ENCODE results near the gene AQP12B. TPM values are rescaled to one million over a fixed set of nuclear protein-coding genes. Genes with fewer than 3 reads are reported as not detected.

The AQP12B gene
- polyA plus RNA-seq, 1 donor from 2014 or later = not detected

GRCh38 chr2:240726876-240727275 is 44.2 kb upstream of the AQP12B start:
- Histone ChIP-seq H3K79me2 (replicated peaks; ENCODE audit: insufficient read depth, low read length) (no peaks in the 10 kb centered on the region), H3K36me3 (ENCODE audit: insufficient read depth, low read length) (no peaks in the 10 kb centered on the region), H3K9me3 (ENCODE audit: low read length) (no peaks in the 10 kb centered on the region), H3K9me2 (ENCODE audit: insufficient read depth, low read length) (no peaks in the 10 kb centered on the region), H2AFZ (ENCODE audit: low read depth, low read length) (no peak overlapping the region), H3K27me3 (ENCODE audit: insufficient read depth, low read depth, low read length) (no peaks in the 10 kb centered on the region), H3K4me3 (ENCODE audit: low read length) (no peak overlapping the region), H4K20me1 (ENCODE audit: insufficient read depth) (no peaks in the 10 kb centered on the region), H3K27ac (ENCODE audit: low read length) (no peak overlapping the region), H3K4me2 (ENCODE audit: low read length) (no peak overlapping the region), H3F3A (ENCODE audit: insufficient read depth, low read length, poor library complexity, severe bottlenecking) (no peaks in the 10 kb centered on the region), H3K9ac (ENCODE audit: low read length) (no peak overlapping the region)
- no peak for TF ChIP-seq POLR2AphosphoS5 (IDR thresholded peaks at IDR 0.05)
- TF ChIP-seq SMC3 (conservative IDR thresholded peaks at IDR 0.05; ENCODE audit: poor library complexity) = no peak
- TF ChIP-seq TAF1 (IDR thresholded peaks at IDR 0.05; ENCODE audit: low read depth) = no peak
- no peak for TF ChIP-seq REST (IDR thresholded peaks at IDR 0.05; ENCODE audit: borderline replicate concordance)
- no peak for TF ChIP-seq CTCF (IDR thresholded peaks at IDR 0.05; ENCODE audit: poor library complexity, severe bottlenecking)
- TF ChIP-seq EP300 (conservative IDR thresholded peaks at IDR 0.05; ENCODE audit: poor library complexity, severe bottlenecking) = no peak
- TF ChIP-seq MXI1 (conservative IDR thresholded peaks at IDR 0.05; ENCODE audit: poor library complexity, severe bottlenecking) = no peak
- no peak for TF ChIP-seq RAD21 (conservative IDR thresholded peaks at IDR 0.05)
- TF ChIP-seq EZH2 (IDR thresholded peaks at IDR 0.05; ENCODE audit: borderline replicate concordance, insufficient read depth, low read length, poor library complexity, severe bottlenecking) = no peak

DNA sequence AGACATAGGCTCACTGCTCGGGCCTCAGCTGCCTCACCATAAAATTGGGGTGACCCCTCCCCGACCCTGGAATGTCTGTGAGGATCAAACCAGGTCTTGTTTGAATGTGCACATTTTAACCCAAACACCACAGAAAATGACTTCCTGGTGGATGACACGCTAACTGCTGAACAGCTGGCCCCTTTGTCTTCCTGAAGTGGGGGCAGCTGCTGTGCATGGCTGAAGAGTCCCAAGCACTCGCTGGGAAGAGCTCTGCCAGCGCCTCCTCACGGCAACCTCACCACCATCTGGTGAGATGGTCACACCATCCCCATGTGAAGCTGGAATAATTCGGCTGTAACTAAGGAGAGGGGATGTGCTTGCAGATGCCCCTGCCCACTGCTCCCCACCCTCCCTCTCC is 43.0 kb upstream of the AQP12B start:
- no peaks in the 10 kb centered on the region for H3K79me2 ChIP-seq (replicated peaks; ENCODE audit: insufficient read depth, low read length)
- no peak for TF ChIP-seq TAF1 (IDR thresholded peaks at IDR 0.05; ENCODE audit: low read depth)
- no peak for TF ChIP-seq MXI1 (conservative IDR thresholded peaks at IDR 0.05; ENCODE audit: poor library complexity, severe bottlenecking)
- no peak for TF ChIP-seq POLR2AphosphoS5 (IDR thresholded peaks at IDR 0.05)
- TF ChIP-seq RAD21 (conservative IDR thresholded peaks at IDR 0.05) = no peak
- no peak for TF ChIP-seq EP300 (conservative IDR thresholded peaks at IDR 0.05; ENCODE audit: poor library complexity, severe bottlenecking)
- no peak for TF ChIP-seq REST (IDR thresholded peaks at IDR 0.05; ENCODE audit: borderline replicate concordance)
- TF ChIP-seq EZH2 (IDR thresholded peaks at IDR 0.05; ENCODE audit: borderline replicate concordance, insufficient read depth, low read length, poor library complexity, severe bottlenecking) = no peak
- no peak for TF ChIP-seq CTCF (IDR thresholded peaks at IDR 0.05; ENCODE audit: poor library complexity, severe bottlenecking)
- no peak for TF ChIP-seq SMC3 (conservative IDR thresholded peaks at IDR 0.05; ENCODE audit: poor library complexity)
- H3K4me2 ChIP-seq (ENCODE audit: low read length) = no peak overlapping the region
- no peaks in the 10 kb centered on the region for H3K9me3 ChIP-seq (ENCODE audit: low read length)
- no peak overlapping the region for H3K4me3 ChIP-seq (ENCODE audit: low read length)
- no peaks in the 10 kb centered on the region for H3K9me2 ChIP-seq (ENCODE audit: insufficient read depth, low read length)
- H3K9ac ChIP-seq (ENCODE audit: low read length) = no peak overlapping the region
- H3K27ac ChIP-seq (ENCODE audit: low read length) = no peak overlapping the region
- no peaks in the 10 kb centered on the region for H4K20me1 ChIP-seq (ENCODE audit: insufficient read depth)
- H3F3A ChIP-seq (ENCODE audit: insufficient read depth, low read length, poor library complexity, severe bottlenecking) = no peaks in the 10 kb centered on the region
- H3K27me3 ChIP-seq (ENCODE audit: insufficient read depth, low read depth, low read length) = no peaks in the 10 kb centered on the region
- H3K36me3 ChIP-seq (ENCODE audit: insufficient read depth, low read length) = no peaks in the 10 kb centered on the region
- H2AFZ ChIP-seq (ENCODE audit: low read depth, low read length) = no peak overlapping the region
